Measurements from ENCODE around the gene NRXN2. TPM values are rescaled to one million over a fixed set of nuclear protein-coding genes. Genes with fewer than 3 reads are reported as not detected.

The NRXN2 gene
- total RNA-seq, 4 donors from 2014 or later: 0.21 to 0.72 (median 0.64) TPM; not detected in 1

DNA sequence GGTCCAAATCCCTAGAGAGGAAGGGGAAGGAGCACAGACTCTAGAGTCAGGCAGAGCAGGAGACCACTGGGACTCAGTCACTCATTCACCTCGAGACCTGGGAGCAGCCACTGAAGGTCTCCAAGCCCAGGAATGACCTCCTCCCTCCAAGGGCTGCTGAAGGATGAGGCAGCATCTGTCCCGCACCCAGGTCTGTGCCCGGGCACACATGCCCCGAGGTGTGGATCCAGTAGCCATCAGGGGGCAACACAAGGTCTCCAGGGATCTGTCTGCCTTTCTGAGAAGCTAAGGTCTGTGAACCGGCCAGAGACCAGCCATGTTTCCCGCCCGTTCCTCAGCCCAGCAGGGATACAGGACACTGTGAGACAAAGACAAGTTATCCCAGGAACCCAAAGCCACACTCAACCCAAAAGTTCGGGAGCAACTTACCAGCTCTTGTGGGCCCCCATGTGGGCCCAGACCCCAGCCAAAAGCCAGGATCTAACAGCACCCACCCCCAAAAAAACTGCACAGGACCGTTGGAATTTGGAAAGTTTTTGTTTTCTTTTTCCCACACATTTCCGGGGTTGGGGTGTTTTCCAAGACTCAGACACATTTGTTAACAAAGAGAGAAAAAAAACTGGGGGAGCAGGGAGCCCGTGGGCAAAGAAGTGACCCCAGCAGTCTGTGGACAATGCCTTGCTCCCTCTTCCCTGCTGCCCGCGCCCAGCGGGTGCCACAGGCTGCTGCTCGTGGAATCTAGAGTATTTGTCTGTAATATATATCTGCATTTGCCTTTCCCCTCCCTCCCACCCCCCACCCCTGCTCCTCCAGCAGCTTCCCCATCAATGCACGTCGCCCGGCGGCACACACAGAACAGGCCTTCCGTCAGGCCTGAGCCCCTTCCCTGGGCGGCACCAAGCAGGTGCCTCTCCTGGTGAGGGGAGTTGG, 117.1 kb downstream of the NRXN2 start:
- no peak for DNase-seq (ENCODE audit: low spot score in 2 of 2)
- no peak for TF ChIP-seq EP300 (IDR thresholded peaks at IDR 0.05)
- TF ChIP-seq, protein P1, sequence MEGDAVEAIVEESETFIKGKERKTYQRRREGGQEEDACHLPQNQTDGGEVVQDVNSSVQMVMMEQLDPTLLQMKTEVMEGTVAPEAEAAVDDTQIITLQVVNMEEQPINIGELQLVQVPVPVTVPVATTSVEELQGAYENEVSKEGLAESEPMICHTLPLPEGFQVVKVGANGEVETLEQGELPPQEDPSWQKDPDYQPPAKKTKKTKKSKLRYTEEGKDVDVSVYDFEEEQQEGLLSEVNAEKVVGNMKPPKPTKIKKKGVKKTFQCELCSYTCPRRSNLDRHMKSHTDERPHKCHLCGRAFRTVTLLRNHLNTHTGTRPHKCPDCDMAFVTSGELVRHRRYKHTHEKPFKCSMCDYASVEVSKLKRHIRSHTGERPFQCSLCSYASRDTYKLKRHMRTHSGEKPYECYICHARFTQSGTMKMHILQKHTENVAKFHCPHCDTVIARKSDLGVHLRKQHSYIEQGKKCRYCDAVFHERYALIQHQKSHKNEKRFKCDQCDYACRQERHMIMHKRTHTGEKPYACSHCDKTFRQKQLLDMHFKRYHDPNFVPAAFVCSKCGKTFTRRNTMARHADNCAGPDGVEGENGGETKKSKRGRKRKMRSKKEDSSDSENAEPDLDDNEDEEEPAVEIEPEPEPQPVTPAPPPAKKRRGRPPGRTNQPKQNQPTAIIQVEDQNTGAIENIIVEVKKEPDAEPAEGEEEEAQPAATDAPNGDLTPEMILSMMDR (IDR thresholded peaks at IDR 0.05): no peak
- no peak for TF ChIP-seq POLR2A (IDR thresholded peaks at IDR 0.05)
- TF ChIP-seq POLR2AphosphoS5 (IDR thresholded peaks at IDR 0.05): no peak
- Histone ChIP-seq H3K4me1 (peaks cover 6% of the 10 kb centered on the region), H3K27ac (no peak overlapping the region), H3K27me3 (peaks cover 12% of the 10 kb centered on the region), H3K4me3 (no peak overlapping the region), H3K36me3 (no peaks in the 10 kb centered on the region), H3K9me3 (no peaks in the 10 kb centered on the region)
- WGBS: 75% methylated on average over 20 of the region's 21 CpGs

DNA sequence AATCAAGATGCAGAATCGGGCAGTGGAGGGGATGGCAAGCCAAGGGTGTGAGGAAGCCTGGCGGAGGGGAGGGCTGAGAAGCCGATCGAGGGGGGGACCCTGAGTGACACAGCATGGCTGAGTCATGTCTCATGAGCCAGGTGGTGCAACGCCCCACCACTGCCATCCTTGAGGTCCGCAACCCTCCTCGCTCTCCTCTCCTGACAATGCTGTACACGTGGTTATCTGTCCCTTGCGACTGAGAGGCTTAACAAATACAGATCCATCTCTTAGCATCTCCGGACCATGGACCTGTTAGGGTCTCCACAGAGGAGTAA, 117.8 kb downstream of the NRXN2 start:
- Histone ChIP-seq H3K9me3 (no peaks in the 10 kb centered on the region), H3K36me3 (no peaks in the 10 kb centered on the region), H3K4me1 (peaks cover 6% of the 10 kb centered on the region), H3K27ac (no peak overlapping the region), H3K27me3 (peaks cover 12% of the 10 kb centered on the region), H3K4me3 (no peak overlapping the region)
- TF ChIP-seq EP300 (IDR thresholded peaks at IDR 0.05) (no peak), POLR2AphosphoS5 (IDR thresholded peaks at IDR 0.05) (no peak), POLR2A (IDR thresholded peaks at IDR 0.05) (no peak)
- TF ChIP-seq, protein P1 (IDR thresholded peaks at IDR 0.05): no peak
- DNase-seq (ENCODE audit: low spot score in 2 of 2): no peak
- 73% methylated on average over 10 of the region's 10 CpGs for WGBS

DNA sequence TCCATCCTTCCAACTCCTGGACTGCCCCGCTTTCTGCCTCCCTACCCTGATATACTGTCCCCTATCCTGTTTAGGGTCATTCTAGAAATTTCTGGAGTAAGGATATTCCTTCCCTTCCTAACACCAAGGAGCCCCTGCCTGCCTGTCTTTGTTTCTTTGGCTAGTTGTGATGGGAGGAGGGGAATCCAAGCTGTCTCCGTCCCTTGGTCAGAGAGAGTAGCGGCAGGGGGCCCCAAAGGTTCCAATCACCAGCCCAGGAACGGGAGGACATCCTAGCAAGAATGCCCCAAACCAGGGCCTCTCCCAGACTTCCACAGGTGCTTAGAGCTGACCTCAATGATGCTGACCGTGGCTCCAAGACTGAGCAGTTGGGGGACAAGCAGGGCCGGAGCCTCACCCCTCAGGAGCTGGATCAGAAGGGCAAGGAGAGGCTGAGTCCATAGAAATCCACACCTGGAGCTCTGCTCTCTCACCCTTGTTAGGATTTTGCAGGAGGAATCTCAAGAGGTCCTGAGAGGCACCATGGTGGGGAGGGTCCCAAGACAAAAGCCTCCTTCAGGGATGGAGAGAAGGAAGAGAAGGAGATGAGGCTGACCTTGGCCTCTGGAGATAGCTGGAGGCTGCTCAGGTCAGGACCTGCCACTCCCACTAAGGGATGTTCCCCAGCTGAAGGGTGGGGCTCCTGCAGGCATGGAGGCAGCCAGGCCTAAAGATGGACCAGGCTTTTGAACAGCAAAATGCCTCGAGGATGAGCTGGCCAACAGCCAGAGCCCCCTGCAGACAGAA, 118.3 kb downstream of the NRXN2 start:
- WGBS: 68% methylated on average over 5 of the region's 7 CpGs

DNA sequence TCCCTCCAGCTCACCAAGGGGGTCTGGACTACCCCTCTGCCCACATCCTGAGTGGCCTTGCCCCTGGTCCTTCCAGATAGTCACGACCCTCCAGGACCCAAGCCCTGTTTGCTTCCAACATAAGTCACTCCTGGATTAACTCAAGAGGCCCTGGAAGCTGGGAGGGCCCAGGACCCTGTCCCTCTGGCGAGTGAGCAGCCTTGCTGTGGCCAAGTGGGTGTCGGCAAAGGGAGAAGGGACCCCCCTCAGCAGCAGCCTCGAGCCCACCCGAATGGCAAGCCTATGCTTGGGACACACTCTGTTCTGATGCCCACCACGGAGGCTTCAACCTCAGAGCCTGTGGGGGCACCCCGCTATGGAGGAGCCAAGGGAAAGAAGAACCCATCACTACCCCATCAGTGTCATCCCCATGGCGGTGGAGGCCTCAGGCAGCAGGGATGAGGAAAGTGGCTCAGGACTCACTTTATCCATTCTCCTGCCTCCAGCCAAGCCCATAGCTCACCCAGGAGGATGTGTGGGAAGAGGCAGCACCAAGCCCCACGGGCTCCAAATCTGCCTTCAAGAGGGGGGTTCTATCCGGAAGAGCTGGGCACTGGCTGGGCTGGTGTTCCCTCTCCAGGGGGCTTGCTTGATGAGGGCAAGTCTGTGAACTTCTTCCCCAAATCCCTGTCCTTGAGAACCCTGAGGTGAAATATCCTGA, 119.4 kb downstream of the NRXN2 start:
- 95% methylated on average over 7 of the region's 10 CpGs for WGBS
- no peak for DNase-seq (ENCODE audit: low spot score in 2 of 2)
- H3K27ac ChIP-seq: no peak overlapping the region
- TF ChIP-seq, protein P1 (IDR thresholded peaks at IDR 0.05): no peak
- no peak for TF ChIP-seq POLR2AphosphoS5 (IDR thresholded peaks at IDR 0.05)
- TF ChIP-seq EP300 (IDR thresholded peaks at IDR 0.05): no peak
- no peak for TF ChIP-seq POLR2A (IDR thresholded peaks at IDR 0.05)
- H3K27me3 ChIP-seq: peaks cover 12% of the 10 kb centered on the region
- no peaks in the 10 kb centered on the region for H3K9me3 ChIP-seq
- no peak overlapping the region for H3K4me3 ChIP-seq
- peaks cover 6% of the 10 kb centered on the region for H3K4me1 ChIP-seq
- no peaks in the 10 kb centered on the region for H3K36me3 ChIP-seq

More for the DNA sequence above, 118.3 kb downstream of the NRXN2 start:
- Histone ChIP-seq H3K27ac (no peak overlapping the region), H3K27me3 (peaks cover 12% of the 10 kb centered on the region), H3K4me3 (no peak overlapping the region), H3K9me3 (no peaks in the 10 kb centered on the region), H3K36me3 (no peaks in the 10 kb centered on the region), H3K4me1 (peaks cover 6% of the 10 kb centered on the region)
- TF ChIP-seq, protein P1 (IDR thresholded peaks at IDR 0.05): no peak
- no peak for TF ChIP-seq POLR2AphosphoS5 (IDR thresholded peaks at IDR 0.05)
- no peak for TF ChIP-seq POLR2A (IDR thresholded peaks at IDR 0.05)
- TF ChIP-seq EP300 (IDR thresholded peaks at IDR 0.05): no peak
- DNase-seq (ENCODE audit: low spot score in 2 of 2): no peak
